PFSK-1 (cell line): ENCODE results near the gene NOXA1.

ENCODE experiments used
- FOXP2 ChIP-seq: optimal IDR thresholded peaks from 2 replicates; pipeline ENCODE3; 2011; ENCODE audit warnings: borderline replicate concordance, control low read depth, inconsistent platforms; ENCODE audit not compliant: insufficient read depth; ENCODE audit errors: extremely low read length, extremely low read depth
- POLR2AphosphoS5 ChIP-seq: IDR thresholded peaks from 2 replicates; pipeline ENCODE4 v1.6.1; 2012; ENCODE audit warnings: low read depth, mild to moderate bottlenecking, control low read depth, low read length, moderate library complexity
- SIN3A ChIP-seq: IDR thresholded peaks from 2 replicates; pipeline ENCODE4 v1.6.1; 2012; ENCODE audit warnings: mild to moderate bottlenecking, low read length, moderate library complexity, borderline replicate concordance; ENCODE audit not compliant: insufficient read depth
- TAF1 ChIP-seq: IDR thresholded peaks from 2 replicates; pipeline ENCODE4 v1.6.1; 2012; ENCODE audit warnings: low read length, control low read depth, borderline replicate concordance; ENCODE audit not compliant: insufficient read depth
- TF ChIP-seq, protein P1 (sequence below), 2 experiments: IDR thresholded peaks; 2 replicates each; pipeline versions ENCODE4 v1.6.1 to v1.8.0; 2011 to 2012; ENCODE audit warnings: low read depth in 2 of 2, low read length in 2 of 2, control low read depth in 1 of 2, inconsistent platforms in 1 of 2, mild to moderate bottlenecking in 1 of 2, moderate library complexity in 1 of 2; ENCODE audit not compliant: insufficient read depth in 1 of 2

NOXA1 gene

GRCh38 chr9:137429546-137429890, 6.3 kb downstream of the NOXA1 start:
- TF ChIP-seq SIN3A: no peak

DNA sequence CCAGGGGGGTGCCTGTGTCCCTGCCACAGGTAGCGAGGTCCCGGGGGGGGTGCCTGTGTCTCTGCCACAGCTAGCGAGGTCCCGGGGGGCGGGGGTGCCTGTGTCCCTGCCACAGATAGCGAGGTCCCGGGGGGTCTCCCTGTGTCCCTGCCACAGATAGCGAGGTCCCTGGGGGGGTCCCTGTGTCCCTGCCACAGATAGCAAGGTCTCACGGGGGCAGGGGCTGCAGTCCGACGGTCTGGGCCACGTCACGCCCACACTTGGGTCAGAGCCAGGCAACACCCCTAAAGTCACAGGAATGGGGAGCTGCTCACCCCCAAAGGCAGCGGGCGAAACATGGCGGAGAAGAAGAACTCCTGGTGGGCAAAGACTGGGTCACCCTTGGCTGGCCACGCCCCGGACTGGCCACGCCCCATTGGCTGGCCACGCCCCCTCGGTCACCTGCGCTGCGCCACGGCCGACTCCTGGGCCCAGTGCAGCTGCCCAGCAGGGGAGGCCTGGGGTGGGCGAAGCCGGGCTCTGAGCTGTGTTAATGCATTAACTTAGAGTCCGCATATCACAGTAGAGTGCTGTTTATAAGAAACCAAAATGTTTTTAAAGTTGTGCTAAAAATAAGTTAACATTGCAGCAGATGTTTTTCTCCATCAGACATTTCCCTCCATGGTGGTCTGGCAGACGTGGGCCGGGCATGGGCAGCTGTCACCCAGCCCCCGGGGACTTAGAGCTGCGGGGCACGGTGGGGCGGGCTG, 7.0 kb downstream of the NOXA1 start:
- TF ChIP-seq TAF1 (no peak), FOXP2 (no peak), POLR2AphosphoS5 (no peak), SIN3A (no peak)
- TF ChIP-seq, protein P1, sequence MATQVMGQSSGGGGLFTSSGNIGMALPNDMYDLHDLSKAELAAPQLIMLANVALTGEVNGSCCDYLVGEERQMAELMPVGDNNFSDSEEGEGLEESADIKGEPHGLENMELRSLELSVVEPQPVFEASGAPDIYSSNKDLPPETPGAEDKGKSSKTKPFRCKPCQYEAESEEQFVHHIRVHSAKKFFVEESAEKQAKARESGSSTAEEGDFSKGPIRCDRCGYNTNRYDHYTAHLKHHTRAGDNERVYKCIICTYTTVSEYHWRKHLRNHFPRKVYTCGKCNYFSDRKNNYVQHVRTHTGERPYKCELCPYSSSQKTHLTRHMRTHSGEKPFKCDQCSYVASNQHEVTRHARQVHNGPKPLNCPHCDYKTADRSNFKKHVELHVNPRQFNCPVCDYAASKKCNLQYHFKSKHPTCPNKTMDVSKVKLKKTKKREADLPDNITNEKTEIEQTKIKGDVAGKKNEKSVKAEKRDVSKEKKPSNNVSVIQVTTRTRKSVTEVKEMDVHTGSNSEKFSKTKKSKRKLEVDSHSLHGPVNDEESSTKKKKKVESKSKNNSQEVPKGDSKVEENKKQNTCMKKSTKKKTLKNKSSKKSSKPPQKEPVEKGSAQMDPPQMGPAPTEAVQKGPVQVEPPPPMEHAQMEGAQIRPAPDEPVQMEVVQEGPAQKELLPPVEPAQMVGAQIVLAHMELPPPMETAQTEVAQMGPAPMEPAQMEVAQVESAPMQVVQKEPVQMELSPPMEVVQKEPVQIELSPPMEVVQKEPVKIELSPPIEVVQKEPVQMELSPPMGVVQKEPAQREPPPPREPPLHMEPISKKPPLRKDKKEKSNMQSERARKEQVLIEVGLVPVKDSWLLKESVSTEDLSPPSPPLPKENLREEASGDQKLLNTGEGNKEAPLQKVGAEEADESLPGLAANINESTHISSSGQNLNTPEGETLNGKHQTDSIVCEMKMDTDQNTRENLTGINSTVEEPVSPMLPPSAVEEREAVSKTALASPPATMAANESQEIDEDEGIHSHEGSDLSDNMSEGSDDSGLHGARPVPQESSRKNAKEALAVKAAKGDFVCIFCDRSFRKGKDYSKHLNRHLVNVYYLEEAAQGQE (IDR thresholded peaks at IDR 0.05; ENCODE audit: insufficient read depth in 1 of 2, low read depth in 2 of 2, low read length in 2 of 2): no peak

- no peak for TF ChIP-seq TAF1
- no peak for TF ChIP-seq SIN3A
- TF ChIP-seq POLR2AphosphoS5: no peak
- TF ChIP-seq FOXP2: no peak
Measured at GRCh38 chr9:137430723-137431415, 7.7 kb downstream of the NOXA1 start.

GRCh38 chr9:137431416-137431931, 8.3 kb downstream of the NOXA1 start:
- no peak for TF ChIP-seq FOXP2
- no peak for TF ChIP-seq TAF1
- no peak for TF ChIP-seq SIN3A
- TF ChIP-seq, protein P1 (IDR thresholded peaks at IDR 0.05; ENCODE audit: insufficient read depth in 1 of 2, low read depth in 2 of 2, low read length in 2 of 2): no peak
- TF ChIP-seq POLR2AphosphoS5: no peak

DNA sequence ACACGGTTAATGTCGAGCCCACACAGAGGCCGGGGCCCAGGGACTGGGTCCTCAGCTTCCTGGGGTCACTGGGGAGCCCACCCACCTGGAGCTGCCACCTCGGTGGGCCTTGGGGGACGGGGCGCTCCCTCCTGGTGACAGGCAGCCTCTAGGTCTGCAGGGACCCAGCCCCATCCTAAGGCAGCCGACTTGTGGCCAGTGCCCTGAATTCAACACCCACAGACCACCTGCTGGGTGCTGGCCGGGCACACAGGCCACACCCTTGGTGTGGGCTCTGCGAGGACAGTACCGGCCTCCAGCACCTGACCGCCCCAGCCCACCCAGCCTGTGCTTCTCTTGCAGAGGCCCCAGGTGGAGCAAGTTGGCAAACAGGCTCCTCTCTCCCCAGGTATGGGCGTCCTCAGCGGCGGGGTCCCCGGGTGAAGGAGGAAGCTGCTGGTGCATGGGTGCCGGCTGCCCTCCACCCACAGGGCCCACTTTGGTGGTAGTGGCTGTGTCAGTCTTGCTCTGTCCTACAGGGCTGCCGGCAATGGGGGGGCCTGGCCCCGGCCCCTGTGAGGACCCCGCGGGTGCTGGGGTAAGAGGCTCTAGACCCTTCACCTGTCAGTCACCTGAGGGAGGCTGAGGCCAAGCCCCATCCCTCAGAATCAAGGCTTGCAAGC, 9.6 kb downstream of the NOXA1 start:
- no peak for TF ChIP-seq POLR2AphosphoS5
- TF ChIP-seq TAF1: no peak
- TF ChIP-seq, protein P1 (IDR thresholded peaks at IDR 0.05; ENCODE audit: insufficient read depth in 1 of 2, low read depth in 2 of 2, low read length in 2 of 2): no peak
- TF ChIP-seq FOXP2: no peak
- TF ChIP-seq SIN3A: no peak

- TF ChIP-seq POLR2AphosphoS5 (no peak), FOXP2 (no peak), SIN3A (no peak), TAF1 (no peak)
- TF ChIP-seq, protein P1 (IDR thresholded peaks at IDR 0.05; ENCODE audit: insufficient read depth in 1 of 2, low read depth in 2 of 2, low read length in 2 of 2): no peak
Measured at GRCh38 chr9:137433349-137433915, 10.2 kb downstream of the NOXA1 start.
